H1 (cell line): Measurements from ENCODE around the gene WNK2. TPM values are rescaled to one million over a fixed set of nuclear protein-coding genes. Genes with fewer than 3 reads are reported as not detected.

ENCODE experiments used
- CTCF ChIA-PET: fragments of 300-600 bp; sonication (Branson Sonifier 250); formaldehyde crosslinking; loops from one replicate; lab custom pipeline; 2021; ENCODE audit not compliant: partially characterized antibody; lab: Charles Lee
- POLR2A ChIA-PET: fragments of 300-600 bp; sonication (Branson Sonifier 250); formaldehyde crosslinking; loops from one replicate; lab custom pipeline; 2021; ENCODE audit warnings: inconsistent platforms; ENCODE audit not compliant: partially characterized antibody; lab: Charles Lee
- DNase-seq, 2 experiments: peaks; one replicate each; pipeline versions ENCODE4 v3.0.0 to v3.0.0-alpha.2; 2010 to 2022; ENCODE audit warnings: low spot score in 2 of 2, low read depth in 1 of 2, mixed read lengths in 1 of 2
- FAIRE-seq: peaks from 2 replicates; lab custom pipeline; 2011; peaks lifted over from hg19 to GRCh38; lab: Jason Lieb, UNC
- H2AFZ ChIP-seq: 2 replicates; pipeline ENCODE4 v1.8.1; 2012; ENCODE audit warnings: low read length, inconsistent platforms
- H2AK5ac ChIP-seq: 2 replicates; pipeline ENCODE4 v1.6.1; 2013; ENCODE audit warnings: low read depth, low read length
- H2BK120ac ChIP-seq: replicated peaks from 2 replicates; pipeline ENCODE3; 2013; ENCODE audit warnings: low read depth, low read length, inconsistent platforms
- H2BK12ac ChIP-seq: 2 replicates; pipeline ENCODE4 v1.6.1; 2013; ENCODE audit warnings: low read depth, low read length
- H2BK15ac ChIP-seq: 2 replicates; pipeline ENCODE4 v1.6.1; 2013; ENCODE audit warnings: low read length
- H2BK20ac ChIP-seq: 2 replicates; pipeline ENCODE4 v1.6.1; 2013; ENCODE audit warnings: low read length
- H2BK5ac ChIP-seq: 2 replicates; pipeline ENCODE4 v1.6.1; 2013; ENCODE audit warnings: low read depth, low read length
- H3K14ac ChIP-seq: 2 replicates; pipeline ENCODE4 v1.6.1; 2013; ENCODE audit warnings: inconsistent platforms; ENCODE audit not compliant: insufficient read length
- H3K18ac ChIP-seq: 2 replicates; pipeline ENCODE4 v1.6.1; 2013; ENCODE audit warnings: low read length; ENCODE audit errors: extremely low read depth
- H3K23ac ChIP-seq: 2 replicates; pipeline ENCODE4 v1.6.1; 2013; ENCODE audit warnings: inconsistent platforms; ENCODE audit not compliant: insufficient read length
- H3K23me2 ChIP-seq: 2 replicates; pipeline ENCODE4 v1.6.1; 2013; ENCODE audit warnings: low read depth, low read length
- H3K27ac ChIP-seq: 2 replicates; pipeline ENCODE4 v1.6.1; 2011; ENCODE audit warnings: low read depth, low read length, inconsistent platforms
- H3K27me3 ChIP-seq, 4 experiments: replicated peaks in 1 of 4; 1 replicate in 1 of 4; 2 replicates in 3 of 4; pipeline versions ENCODE4 v1.6.1 to v1.8.1; 2011 to 2013; ENCODE audit warnings: low read length in 3 of 4, mild to moderate bottlenecking in 3 of 4, inconsistent platforms in 2 of 4, mixed read lengths in 2 of 4, moderate library complexity in 1 of 4; ENCODE audit not compliant: control insufficient read depth in 3 of 4, insufficient read depth in 3 of 4; ENCODE audit errors: extremely low read depth in 1 of 4
- H3K36me3 ChIP-seq, 4 experiments: 2 replicates each; pipeline versions ENCODE4 v1.6.1 to v1.8.1; 2011 to 2013; ENCODE audit warnings: mild to moderate bottlenecking in 4 of 4, low read length in 3 of 4, moderate library complexity in 2 of 4, control low read depth in 1 of 4, inconsistent platforms in 1 of 4; ENCODE audit not compliant: insufficient read depth in 4 of 4, control insufficient read depth in 2 of 4
- H3K4ac ChIP-seq: replicated peaks from 2 replicates; pipeline ENCODE3; 2013; ENCODE audit warnings: low read length, low read depth, mixed read lengths, inconsistent platforms; ENCODE audit not compliant: insufficient read length
- H3K4me1 ChIP-seq, 4 experiments: replicated peaks in 1 of 4; 1 replicate in 1 of 4; 2 replicates in 3 of 4; pipeline versions ENCODE4 v1.6.1 to v1.8.1; 2011 to 2013; ENCODE audit warnings: low read length in 3 of 4, inconsistent platforms in 2 of 4, mixed read lengths in 1 of 4; ENCODE audit not compliant: insufficient read depth in 4 of 4, control insufficient read depth in 3 of 4
- H3K4me2 ChIP-seq, 2 experiments: 2 replicates each; pipeline versions ENCODE4 v1.6.1 to v1.8.1; 2011 to 2013; ENCODE audit warnings: low read depth in 2 of 2, low read length in 2 of 2, control low read depth in 1 of 2, inconsistent platforms in 1 of 2, mild to moderate bottlenecking in 1 of 2; ENCODE audit not compliant: insufficient read depth in 1 of 2
- H3K4me3 ChIP-seq, 4 experiments: fragments of 200-600, 300-600 bp in 1 of 4; sonication (generic), shearing (Covaris generic), sonication (Bioruptor Twin) in 1 of 4; 2 replicates each; pipeline versions ENCODE4 v1.5.1 to v1.8.1; 2011 to 2016; ENCODE audit warnings: low read length in 4 of 4, low read depth in 3 of 4, control low read depth in 2 of 4, inconsistent platforms in 2 of 4, mild to moderate bottlenecking in 2 of 4, mixed read lengths in 1 of 4, moderate library complexity in 1 of 4; ENCODE audit not compliant: insufficient read depth in 2 of 4; ENCODE audit errors: extremely low read depth in 1 of 4
- H3K56ac ChIP-seq: replicated peaks from 2 replicates; pipeline ENCODE3; 2013; ENCODE audit warnings: low read depth, mild to moderate bottlenecking, mixed read lengths, low read length, inconsistent platforms; ENCODE audit not compliant: insufficient read length
- H3K79me1 ChIP-seq: 2 replicates; pipeline ENCODE4 v1.6.1; 2013; ENCODE audit warnings: low read depth, low read length, control low read depth
- H3K79me2 ChIP-seq, 2 experiments: 2 replicates each; pipeline versions ENCODE4 v1.6.1 to v1.8.1; 2012 to 2013; ENCODE audit warnings: low read length in 2 of 2, mild to moderate bottlenecking in 2 of 2, inconsistent platforms in 1 of 2; ENCODE audit not compliant: insufficient read depth in 2 of 2, control insufficient read depth in 1 of 2
- H3K9ac ChIP-seq, 4 experiments: replicated peaks in 1 of 4; 1 replicate in 1 of 4; 2 replicates in 3 of 4; pipeline versions ENCODE4 v1.6.1 to v1.8.1; 2011 to 2013; ENCODE audit warnings: low read depth in 3 of 4, low read length in 3 of 4, control low read depth in 2 of 4, mild to moderate bottlenecking in 2 of 4, moderate library complexity in 2 of 4, inconsistent platforms in 1 of 4; ENCODE audit errors: extremely low read depth in 1 of 4
- H3K9me3 ChIP-seq, 2 experiments: 2 replicates each; pipeline versions ENCODE4 v1.6.1 to v1.8.1; 2012 to 2013; ENCODE audit warnings: mild to moderate bottlenecking in 2 of 2, moderate library complexity in 2 of 2, control low read depth in 1 of 2, inconsistent platforms in 1 of 2, low read depth in 1 of 2, low read length in 1 of 2, mixed read lengths in 1 of 2; ENCODE audit not compliant: insufficient read depth in 2 of 2
- H4K20me1 ChIP-seq, 2 experiments: replicated peaks in 1 of 2; 2 replicates each; pipeline versions ENCODE3 to v1.8.1; 2011 to 2013; ENCODE audit warnings: inconsistent platforms in 2 of 2, low read length in 2 of 2, mild to moderate bottlenecking in 1 of 2; ENCODE audit not compliant: insufficient read depth in 2 of 2, control insufficient read depth in 1 of 2
- H4K5ac ChIP-seq: 2 replicates; pipeline ENCODE4 v1.6.1; 2013; ENCODE audit warnings: low read length, low read depth, mixed read lengths, inconsistent platforms; ENCODE audit not compliant: insufficient read length
- H4K8ac ChIP-seq: 2 replicates; pipeline ENCODE4 v1.8.0; 2013; ENCODE audit warnings: mild to moderate bottlenecking, moderate library complexity, low read length, inconsistent platforms; ENCODE audit not compliant: insufficient read depth; ENCODE audit errors: extremely low read depth
- H4K91ac ChIP-seq: replicated peaks from 2 replicates; pipeline ENCODE3; 2013; ENCODE audit warnings: low read length, mixed read lengths, inconsistent platforms; ENCODE audit not compliant: insufficient read length
- ASH2L ChIP-seq: fragments of 200-600, 300-600 bp; sonication (generic); IDR thresholded peaks from one replicate; pipeline ENCODE4 v1.7.1; 2017; ENCODE audit warnings: low read length
- HDAC2 ChIP-seq, 2 experiments: fragments of 300-600 bp in 1 of 2; sonication (generic) in 1 of 2; IDR thresholded peaks; 2 replicates each; pipeline ENCODE4 v1.6.1; 2011 to 2012; ENCODE audit warnings: low read depth in 2 of 2, low read length in 2 of 2, mild to moderate bottlenecking in 2 of 2, moderate library complexity in 2 of 2, borderline replicate concordance in 1 of 2, inconsistent platforms in 1 of 2
- POLR2A ChIP-seq, 2 experiments: IDR thresholded peaks; 1 replicate in 1 of 2; 2 replicates in 1 of 2; pipeline ENCODE4 v1.6.1; 2011; ENCODE audit warnings: low read depth in 2 of 2, low read length in 2 of 2, mild to moderate bottlenecking in 2 of 2; ENCODE audit errors: control extremely low read depth in 1 of 2
- SAP30 ChIP-seq: fragments of 300-600 bp; sonication (generic); IDR thresholded peaks from 2 replicates; pipeline ENCODE4 v1.7.1; 2012; ENCODE audit warnings: low read length, moderate library complexity, mild to moderate bottlenecking, inconsistent platforms; ENCODE audit not compliant: insufficient read depth, insufficient replicate concordance
- SIN3A ChIP-seq, 2 experiments: IDR thresholded peaks in 1 of 2; conservative IDR thresholded peaks in 1 of 2; 2 replicates each; pipeline ENCODE4 v1.6.1; 2011 to 2012; ENCODE audit warnings: low read length in 2 of 2, improper control_type of control experiment in 1 of 2, low read depth in 1 of 2, mild to moderate bottlenecking in 1 of 2
- SP1 ChIP-seq: IDR thresholded peaks from 2 replicates; pipeline ENCODE4 v1.6.1; 2011; ENCODE audit warnings: low read depth, low read length
- TAF7 ChIP-seq: optimal IDR thresholded peaks from 2 replicates; pipeline ENCODE3; 2011; ENCODE audit warnings: low read depth, mild to moderate bottlenecking, inconsistent platforms, low read length, moderate library complexity, borderline replicate concordance
- YY1 ChIP-seq: IDR thresholded peaks from 2 replicates; pipeline ENCODE4 v1.6.1; 2011; ENCODE audit warnings: low read depth, mild to moderate bottlenecking, low read length
- ZNF274 ChIP-seq: IDR thresholded peaks from 2 replicates; pipeline ENCODE4 v1.7.0; 2012; ENCODE audit warnings: low read length, borderline replicate concordance; ENCODE audit errors: extremely low read depth
- WGBS, 2 experiments: shearing (Covaris generic) in 1 of 2; methylation state at CpG; one replicate each; pipeline versions ENCODE4 v1.1.6 to v1.1.7; 2013 to 2015; ENCODE audit warnings: low lambda C conversion rate in 2 of 2, mixed read lengths in 2 of 2, inconsistent platforms in 1 of 2, low coverage in 1 of 2, missing lambda C conversion rate in 1 of 2; ENCODE audit not compliant: insufficient replicate concordance in 2 of 2, insufficient coverage in 1 of 2, insufficient read length in 1 of 2; ENCODE audit errors: extremely low coverage in 1 of 2, missing lambda C conversion rate in 1 of 2; 5-methylcytosine and 5-hydroxymethylcytosine counted together
- polyA plus RNA-seq, 7 experiments: library from polyadenylated mRNA; depleted of rRNA in 3 of 7; stranded (reverse) in 5 of 7; unstranded in 2 of 7; fragments of >200 nt in 5 of 7; fragments of 200-250 nt in 2 of 7; gene quantifications; 1 replicate in 5 of 7; 2 replicates in 1 of 7; 4 replicates in 1 of 7; pipeline versions ENCODE4 v1.2.1 to v1.2.3, GENCODE V29; 2011 to 2013; ENCODE audit warnings: missing spikeins in 2 of 7, mixed read lengths in 2 of 7
- total RNA-seq: library from RNA; stranded (reverse); fragmentation: NEBNext Ultra II Directional; extraction: Animal tissue kit (Norgen Biotek cat#: 25700); gene quantifications from 2 replicates; pipeline ENCODE4 v1.2.1, GENCODE V29; 2021
- TF ChIP-seq, protein P1 (sequence below): IDR thresholded peaks from 2 replicates; pipeline ENCODE4 v1.6.1; 2012; ENCODE audit warnings: inconsistent platforms
- TF ChIP-seq, protein P2 (sequence below), 3 experiments: IDR thresholded peaks; 1 replicate in 2 of 3; 2 replicates in 1 of 3; pipeline versions ENCODE4 v1.5.1 to v1.6.1; 2011; ENCODE audit warnings: low read length in 3 of 3, mild to moderate bottlenecking in 3 of 3, inconsistent platforms in 2 of 3, low read depth in 1 of 3, moderate library complexity in 1 of 3; ENCODE audit not compliant: insufficient read depth in 1 of 3; ENCODE audit errors: control extremely low read depth in 1 of 3

WNK2 gene
- total and polyA plus RNA-seq, 2 of the 8 experiments (the other 6 are each of a cell fraction or from before 2014, with no cell fraction given) = 12.0 to 87.2 TPM

DNA sequence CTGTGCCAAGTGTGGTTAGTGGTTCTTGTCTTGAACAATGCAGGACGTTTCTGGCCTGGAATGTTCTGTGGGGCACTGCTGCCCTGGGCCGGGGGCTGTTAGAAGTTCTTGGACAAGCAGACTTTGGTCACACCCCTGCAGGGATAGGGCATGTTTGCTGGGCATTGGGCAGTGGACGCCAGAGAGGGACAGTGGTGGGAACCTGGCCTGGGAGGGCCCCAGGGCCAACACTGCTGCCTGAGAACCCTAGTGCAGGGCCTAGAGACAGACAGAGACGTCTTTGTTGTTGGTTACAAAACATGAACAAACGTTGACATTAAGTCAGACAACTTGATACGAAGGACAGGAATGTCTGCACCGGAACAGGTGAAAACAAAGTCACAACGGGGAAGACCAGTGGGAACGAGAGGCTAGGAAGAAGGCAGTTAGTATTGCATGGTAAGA lies 57.0 kb downstream of the WNK2 start:
- Histone ChIP-seq H4K91ac (no peak overlapping the region), H2AK5ac (no peak overlapping the region), H3K4me2 (no peak overlapping the region), H3K4ac (no peak overlapping the region), H3K9ac (no peak overlapping the region), H3K23me2 (no peaks in the 10 kb centered on the region), H3K18ac (no peak overlapping the region), H3K56ac (no peak overlapping the region), H2BK5ac (no peak overlapping the region), H2AFZ (no peak overlapping the region), H2BK15ac (no peak overlapping the region), H4K8ac (no peak overlapping the region), H3K14ac (no peak overlapping the region), H3K9me3 (no peaks in the 10 kb centered on the region), H3K27ac (no peak overlapping the region), H3K23ac (no peak overlapping the region), H3K4me3 (no peak overlapping the region), H2BK120ac (no peak overlapping the region), H3K27me3 (no peaks in the 10 kb centered on the region), H3K79me1 (no peaks in the 10 kb centered on the region), H2BK20ac (no peak overlapping the region), H3K79me2 (no peaks in the 10 kb centered on the region), H4K5ac (no peak overlapping the region), H2BK12ac (no peak overlapping the region), H3K36me3 (peaks cover 0 to 7% (median 3%) of the 10 kb centered on the region in 4 experiments; a peak in 2 of 8 replicates), H3K4me1 (peaks cover 0 to 6% (median 3%) of the 10 kb centered on the region in 4 experiments; a peak in 2 of 7 replicates), H4K20me1 (peaks cover 5 to 6% of the 10 kb centered on the region in 2 experiments)
- DNase-seq = no peak
- ChIA-PET CTCF (interaction anchor here (0.6 to 1.2 kb wide), 3 partner anchors 10 to 77 kb away, joined by 3 to 4 read pairs (median 4); no protein-coding TSS in a partner anchor), POLR2A (no interaction called here)
- 86% methylated on average over 9 of the region's 9 CpGs; no CpG with 5 or more reads in 1 of the 2 experiments for WGBS, 2 experiments
- no peak for FAIRE-seq
- TF ChIP-seq HDAC2 (IDR thresholded peaks at IDR 0.05; ENCODE audit: borderline replicate concordance in 1 of 2, low read depth in 2 of 2, low read length in 2 of 2) (no peak), ASH2L (no peak), SIN3A (conservative IDR thresholded peaks at IDR 0.05 in 1 of 2, IDR thresholded peaks at IDR 0.05 in 1 of 2; ENCODE audit: low read depth in 1 of 2, low read length in 2 of 2) (no peak), YY1 (no peak), TAF7 (no peak), ZNF274 (no peak), POLR2A (IDR thresholded peaks at IDR 0.05; ENCODE audit: control extremely low read depth in 1 of 2, low read depth in 2 of 2, low read length in 2 of 2) (no peak), SP1 (no peak), SAP30 (no peak)
- TF ChIP-seq, protein P1, sequence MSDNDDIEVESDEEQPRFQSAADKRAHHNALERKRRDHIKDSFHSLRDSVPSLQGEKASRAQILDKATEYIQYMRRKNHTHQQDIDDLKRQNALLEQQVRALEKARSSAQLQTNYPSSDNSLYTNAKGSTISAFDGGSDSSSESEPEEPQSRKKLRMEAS = no peak
- TF ChIP-seq, protein P2, sequence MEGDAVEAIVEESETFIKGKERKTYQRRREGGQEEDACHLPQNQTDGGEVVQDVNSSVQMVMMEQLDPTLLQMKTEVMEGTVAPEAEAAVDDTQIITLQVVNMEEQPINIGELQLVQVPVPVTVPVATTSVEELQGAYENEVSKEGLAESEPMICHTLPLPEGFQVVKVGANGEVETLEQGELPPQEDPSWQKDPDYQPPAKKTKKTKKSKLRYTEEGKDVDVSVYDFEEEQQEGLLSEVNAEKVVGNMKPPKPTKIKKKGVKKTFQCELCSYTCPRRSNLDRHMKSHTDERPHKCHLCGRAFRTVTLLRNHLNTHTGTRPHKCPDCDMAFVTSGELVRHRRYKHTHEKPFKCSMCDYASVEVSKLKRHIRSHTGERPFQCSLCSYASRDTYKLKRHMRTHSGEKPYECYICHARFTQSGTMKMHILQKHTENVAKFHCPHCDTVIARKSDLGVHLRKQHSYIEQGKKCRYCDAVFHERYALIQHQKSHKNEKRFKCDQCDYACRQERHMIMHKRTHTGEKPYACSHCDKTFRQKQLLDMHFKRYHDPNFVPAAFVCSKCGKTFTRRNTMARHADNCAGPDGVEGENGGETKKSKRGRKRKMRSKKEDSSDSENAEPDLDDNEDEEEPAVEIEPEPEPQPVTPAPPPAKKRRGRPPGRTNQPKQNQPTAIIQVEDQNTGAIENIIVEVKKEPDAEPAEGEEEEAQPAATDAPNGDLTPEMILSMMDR (IDR thresholded peaks at IDR 0.05; ENCODE audit: control extremely low read depth in 1 of 3, insufficient read depth in 1 of 3, low read depth in 1 of 3, low read length in 3 of 3) = no peak
